ENCODE measurements around the gene TRAPPC14.

DNA sequence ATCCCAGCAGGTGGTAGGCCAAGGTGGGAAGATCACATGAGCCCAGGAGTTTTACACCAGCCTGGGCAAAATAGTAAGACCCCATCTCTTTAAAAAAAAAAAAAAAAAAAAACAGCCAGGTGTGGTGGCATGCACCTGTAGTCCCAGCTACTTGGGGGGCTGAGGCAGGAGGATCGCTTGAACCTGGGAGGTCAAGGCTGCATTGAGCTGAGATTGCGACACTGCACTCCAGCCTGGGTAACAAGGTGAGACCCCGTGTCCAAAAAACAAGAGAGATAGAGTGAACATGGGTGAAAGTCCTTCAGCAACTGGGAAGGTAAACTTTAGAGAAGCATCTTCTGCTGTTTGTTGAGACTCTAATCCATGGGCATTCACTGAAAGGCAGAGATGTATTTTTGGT lies 16.1 kb downstream of the TRAPPC14 start:
- TF ChIP-seq, protein P1, sequence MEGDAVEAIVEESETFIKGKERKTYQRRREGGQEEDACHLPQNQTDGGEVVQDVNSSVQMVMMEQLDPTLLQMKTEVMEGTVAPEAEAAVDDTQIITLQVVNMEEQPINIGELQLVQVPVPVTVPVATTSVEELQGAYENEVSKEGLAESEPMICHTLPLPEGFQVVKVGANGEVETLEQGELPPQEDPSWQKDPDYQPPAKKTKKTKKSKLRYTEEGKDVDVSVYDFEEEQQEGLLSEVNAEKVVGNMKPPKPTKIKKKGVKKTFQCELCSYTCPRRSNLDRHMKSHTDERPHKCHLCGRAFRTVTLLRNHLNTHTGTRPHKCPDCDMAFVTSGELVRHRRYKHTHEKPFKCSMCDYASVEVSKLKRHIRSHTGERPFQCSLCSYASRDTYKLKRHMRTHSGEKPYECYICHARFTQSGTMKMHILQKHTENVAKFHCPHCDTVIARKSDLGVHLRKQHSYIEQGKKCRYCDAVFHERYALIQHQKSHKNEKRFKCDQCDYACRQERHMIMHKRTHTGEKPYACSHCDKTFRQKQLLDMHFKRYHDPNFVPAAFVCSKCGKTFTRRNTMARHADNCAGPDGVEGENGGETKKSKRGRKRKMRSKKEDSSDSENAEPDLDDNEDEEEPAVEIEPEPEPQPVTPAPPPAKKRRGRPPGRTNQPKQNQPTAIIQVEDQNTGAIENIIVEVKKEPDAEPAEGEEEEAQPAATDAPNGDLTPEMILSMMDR (IDR thresholded peaks at IDR 0.05), result no peak
- TF ChIP-seq POLR2A (IDR thresholded peaks at IDR 0.05) (no peak), EP300 (IDR thresholded peaks at IDR 0.05) (no peak)
